ENCODE measurements around the gene ESPNL.

The ESPNL gene

GRCh38 chr2:238151205-238151604 is 51.1 kb downstream of the ESPNL start:
- H3K9ac ChIP-seq (ENCODE audit: low read depth, low read length), result no peak overlapping the region
- no peaks in the 10 kb centered on the region for H3K9me3 ChIP-seq (ENCODE audit: control insufficient read depth, insufficient read depth, low read length)
- H3K4me1 ChIP-seq (ENCODE audit: control insufficient read depth, insufficient read depth, low read length), result 0 out of 2 replicates have a peak, but pooled peaks cover 5% of the 10 kb centered on the region
- no peaks in the 10 kb centered on the region for H3K27me3 ChIP-seq (ENCODE audit: control insufficient read depth, insufficient read depth, low read length)
- H3K4me3 ChIP-seq (ENCODE audit: low read depth, low read length), result no peak overlapping the region
- H3K27ac ChIP-seq (ENCODE audit: low read depth, low read length), result no peak overlapping the region
- H3K36me3 ChIP-seq (ENCODE audit: control insufficient read depth, insufficient read depth, low read length), result no peaks in the 10 kb centered on the region

GRCh38 chr2:238151628-238152235 is 51.6 kb downstream of the ESPNL start:
- no peaks in the 10 kb centered on the region for H3K27me3 ChIP-seq (ENCODE audit: control insufficient read depth, insufficient read depth, low read length)
- 0 out of 2 replicates have a peak, but pooled peaks cover 5% of the 10 kb centered on the region for H3K4me1 ChIP-seq (ENCODE audit: control insufficient read depth, insufficient read depth, low read length)
- H3K9ac ChIP-seq (ENCODE audit: low read depth, low read length), result no peak overlapping the region

GRCh38 chr2:238152771-238153688 is 52.9 kb downstream of the ESPNL start:
- 0 out of 2 replicates have a peak, but pooled peaks cover 5% of the 10 kb centered on the region for H3K4me1 ChIP-seq (ENCODE audit: control insufficient read depth, insufficient read depth, low read length)
- H3K27ac ChIP-seq (ENCODE audit: low read depth, low read length), result no peak overlapping the region
- no peaks in the 10 kb centered on the region for H3K9me3 ChIP-seq (ENCODE audit: control insufficient read depth, insufficient read depth, low read length)
- peaks cover 1% of the 10 kb centered on the region; the same call in 1 of the 2 replicates for H3K27me3 ChIP-seq (ENCODE audit: control insufficient read depth, insufficient read depth, low read length)
- no peak overlapping the region for H3K4me3 ChIP-seq (ENCODE audit: low read depth, low read length)
- no peaks in the 10 kb centered on the region for H3K36me3 ChIP-seq (ENCODE audit: control insufficient read depth, insufficient read depth, low read length)
- H3K9ac ChIP-seq (ENCODE audit: low read depth, low read length), result no peak overlapping the region

More at GRCh38 chr2:238151628-238152235, 51.6 kb downstream of the ESPNL start:
- no peak overlapping the region for H3K4me3 ChIP-seq (ENCODE audit: low read depth, low read length)
- no peak overlapping the region for H3K27ac ChIP-seq (ENCODE audit: low read depth, low read length)
- no peaks in the 10 kb centered on the region for H3K36me3 ChIP-seq (ENCODE audit: control insufficient read depth, insufficient read depth, low read length)
- H3K9me3 ChIP-seq (ENCODE audit: control insufficient read depth, insufficient read depth, low read length), result no peaks in the 10 kb centered on the region

GRCh38 chr2:238154570-238154969 is 54.4 kb downstream of the ESPNL start:
- peaks cover 11% of the 10 kb centered on the region for H3K27me3 ChIP-seq (ENCODE audit: control insufficient read depth, insufficient read depth, low read length)
- no peak overlapping the region for H3K4me3 ChIP-seq (ENCODE audit: low read depth, low read length)
- H3K9ac ChIP-seq (ENCODE audit: low read depth, low read length), result no peak overlapping the region
- H3K36me3 ChIP-seq (ENCODE audit: control insufficient read depth, insufficient read depth, low read length), result no peaks in the 10 kb centered on the region
- no peaks in the 10 kb centered on the region for H3K9me3 ChIP-seq (ENCODE audit: control insufficient read depth, insufficient read depth, low read length)
- H3K27ac ChIP-seq (ENCODE audit: low read depth, low read length), result no peak overlapping the region
- 0 out of 2 replicates have a peak, but pooled peaks cover 5% of the 10 kb centered on the region for H3K4me1 ChIP-seq (ENCODE audit: control insufficient read depth, insufficient read depth, low read length)

- H3K27ac ChIP-seq (ENCODE audit: low read depth, low read length), result no peak overlapping the region
- no peaks in the 10 kb centered on the region for H3K9me3 ChIP-seq (ENCODE audit: control insufficient read depth, insufficient read depth, low read length)
These were observed 55.1 kb downstream of the ESPNL start for GRCh38 chr2:238155051-238155760.

GRCh38 chr2:238155761-238156694 is 55.9 kb downstream of the ESPNL start:
- Histone ChIP-seq H3K9me3 (ENCODE audit: control insufficient read depth, insufficient read depth, low read length) (no peaks in the 10 kb centered on the region), H3K4me3 (ENCODE audit: low read depth, low read length) (no peak overlapping the region)

More at GRCh38 chr2:238155051-238155760, 55.1 kb downstream of the ESPNL start:
- peaks cover 9% of the 10 kb centered on the region; the same call in 1 of the 2 replicates for H3K4me1 ChIP-seq (ENCODE audit: control insufficient read depth, insufficient read depth, low read length)
- no peaks in the 10 kb centered on the region for H3K36me3 ChIP-seq (ENCODE audit: control insufficient read depth, insufficient read depth, low read length)
- H3K27me3 ChIP-seq (ENCODE audit: control insufficient read depth, insufficient read depth, low read length), result peaks cover 17% of the 10 kb centered on the region
- H3K9ac ChIP-seq (ENCODE audit: low read depth, low read length), result no peak overlapping the region
- H3K4me3 ChIP-seq (ENCODE audit: low read depth, low read length), result no peak overlapping the region

GRCh38 chr2:238157506-238158017 is 57.4 kb downstream of the ESPNL start:
- peaks cover 10% of the 10 kb centered on the region for H3K4me1 ChIP-seq (ENCODE audit: control insufficient read depth, insufficient read depth, low read length)
- no peak overlapping the region for H3K9ac ChIP-seq (ENCODE audit: low read depth, low read length)
- no peaks in the 10 kb centered on the region for H3K9me3 ChIP-seq (ENCODE audit: control insufficient read depth, insufficient read depth, low read length)
- H3K27ac ChIP-seq (ENCODE audit: low read depth, low read length), result no peak overlapping the region
- no peaks in the 10 kb centered on the region for H3K36me3 ChIP-seq (ENCODE audit: control insufficient read depth, insufficient read depth, low read length)
- no peak overlapping the region for H3K4me3 ChIP-seq (ENCODE audit: low read depth, low read length)
- peaks cover 39% of the 10 kb centered on the region for H3K27me3 ChIP-seq (ENCODE audit: control insufficient read depth, insufficient read depth, low read length)

More at GRCh38 chr2:238155761-238156694, 55.9 kb downstream of the ESPNL start:
- Histone ChIP-seq H3K9ac (ENCODE audit: low read depth, low read length) (no peak overlapping the region), H3K4me1 (ENCODE audit: control insufficient read depth, insufficient read depth, low read length) (peaks cover 14% of the 10 kb centered on the region), H3K27me3 (ENCODE audit: control insufficient read depth, insufficient read depth, low read length) (peaks cover 25% of the 10 kb centered on the region), H3K36me3 (ENCODE audit: control insufficient read depth, insufficient read depth, low read length) (no peaks in the 10 kb centered on the region), H3K27ac (ENCODE audit: low read depth, low read length) (no peak overlapping the region)

- H3K36me3 ChIP-seq (ENCODE audit: control insufficient read depth, insufficient read depth, low read length), result no peaks in the 10 kb centered on the region
- H3K27me3 ChIP-seq (ENCODE audit: control insufficient read depth, insufficient read depth, low read length), result peaks cover 44% of the 10 kb centered on the region
- no peak overlapping the region for H3K9ac ChIP-seq (ENCODE audit: low read depth, low read length)
- H3K27ac ChIP-seq (ENCODE audit: low read depth, low read length), result no peak overlapping the region
- peak overlapping the region; percentile 68 for H3K4me3 ChIP-seq (ENCODE audit: low read depth, low read length)
- H3K9me3 ChIP-seq (ENCODE audit: control insufficient read depth, insufficient read depth, low read length), result no peaks in the 10 kb centered on the region
- H3K4me1 ChIP-seq (ENCODE audit: control insufficient read depth, insufficient read depth, low read length), result peaks cover 10% of the 10 kb centered on the region
These were observed 57.9 kb downstream of the ESPNL start for GRCh38 chr2:238158018-238158508.

GRCh38 chr2:238158509-238159070 is 58.5 kb downstream of the ESPNL start, which contains the start of gene ERFE:
Gene ERFE (plus strand): TSS chr2:238158970. CDS start chr2:238159008, 38 bp downstream.
- Histone ChIP-seq H3K9me3 (ENCODE audit: control insufficient read depth, insufficient read depth, low read length) (no peaks in the 10 kb centered on the region), H3K27ac (ENCODE audit: low read depth, low read length) (no peak within 1 kb of the TSS), H3K4me1 (ENCODE audit: control insufficient read depth, insufficient read depth, low read length) (peaks cover 10% of the 10 kb centered on the region), H3K36me3 (ENCODE audit: control insufficient read depth, insufficient read depth, low read length) (no peaks in the 10 kb centered on the region), H3K9ac (ENCODE audit: low read depth, low read length) (no peak within 1 kb of the TSS), H3K4me3 (ENCODE audit: low read depth, low read length) (peak within 1 kb of the TSS; percentile 68), H3K27me3 (ENCODE audit: control insufficient read depth, insufficient read depth, low read length) (peaks cover 49% of the 10 kb centered on the region)
